Measurements from ENCODE around the gene PLK5.

- TF ChIP-seq CTCF (IDR thresholded peaks at IDR 0.05) (no peak), POLR2A (IDR thresholded peaks at IDR 0.05) (no peak)
Measured at GRCh38 chr19:1514295-1514661, 9.6 kb upstream of the PLK5 start.
